Endothelial cell of umbilical vein (primary cell): ENCODE results near the gene PI3. TPM values are rescaled to one million over a fixed set of nuclear protein-coding genes. Genes with fewer than 3 reads are reported as not detected.

ENCODE experiments used
- BruUV-seq: library from RNA; stranded (reverse); fragments of 400-500 nt; replicated peaks from 2 replicates; lab custom pipeline; 2021; lab: Mats Ljungman, UMichigan
- CTCF ChIA-PET: fragments of 300-600, 350-600 bp; sonication (Branson Sonifier 250); formaldehyde crosslinking; loops from one replicate; lab custom pipeline; 2021; ENCODE audit warnings: antibody characterized with exemption, inconsistent platforms; lab: Charles Lee
- POLR2A ChIA-PET: fragments of 300-600, 350-600 bp; sonication (Branson Sonifier 250); formaldehyde crosslinking; loops from one replicate; lab custom pipeline; 2021; ENCODE audit warnings: antibody characterized with exemption, inconsistent platforms; lab: Charles Lee
- DNase-seq: peaks from one replicate; pipeline ENCODE4 v3.0.0-alpha.2; 2011; ENCODE audit warnings: low read depth, low spot score
- FAIRE-seq: peaks from 2 replicates; lab custom pipeline; 2011; peaks lifted over from hg19 to GRCh38; lab: Jason Lieb, UNC
- H2AFZ ChIP-seq: 2 replicates; pipeline ENCODE4 v1.6.0; 2012; ENCODE audit warnings: low read depth, low read length, control low read depth, inconsistent platforms
- H3K27ac ChIP-seq: 2 replicates; pipeline ENCODE4 v1.5.1; 2011; ENCODE audit warnings: low read depth, mild to moderate bottlenecking, control low read depth, low read length, moderate library complexity; ENCODE audit not compliant: insufficient read depth
- H3K27me3 ChIP-seq, 2 experiments: 2 replicates each; pipeline versions ENCODE4 v1.6.0 to v1.6.1; 2011; ENCODE audit warnings: low read length in 2 of 2, mixed read lengths in 1 of 2; ENCODE audit not compliant: control insufficient read depth in 2 of 2, insufficient read depth in 2 of 2
- H3K36me3 ChIP-seq, 2 experiments: 2 replicates in 1 of 2; 3 replicates in 1 of 2; pipeline ENCODE4 v1.5.1; 2011; ENCODE audit warnings: low read length in 2 of 2, mild to moderate bottlenecking in 1 of 2, moderate library complexity in 1 of 2; ENCODE audit not compliant: control insufficient read depth in 2 of 2, insufficient read depth in 2 of 2; ENCODE audit errors: extremely low read depth in 1 of 2
- H3K4me1 ChIP-seq: 3 replicates; pipeline ENCODE4 v1.5.1; 2011; ENCODE audit warnings: mild to moderate bottlenecking, low read length; ENCODE audit not compliant: control insufficient read depth, insufficient read depth; ENCODE audit errors: extremely low read depth
- H3K4me2 ChIP-seq: 2 replicates; pipeline ENCODE4 v1.6.1; 2011; ENCODE audit warnings: low read length, control low read depth, mixed read lengths; ENCODE audit not compliant: insufficient read depth
- H3K4me3 ChIP-seq, 3 experiments: fragments of 200-600 bp in 1 of 3; sonication (generic), shearing (Covaris generic) in 1 of 3; replicated peaks in 1 of 3; 2 replicates each; pipeline ENCODE4 v1.5.1; 2011 to 2016; ENCODE audit warnings: control low read depth in 3 of 3, low read length in 3 of 3, mild to moderate bottlenecking in 2 of 3, inconsistent platforms in 1 of 3, low read depth in 1 of 3, moderate library complexity in 1 of 3; ENCODE audit not compliant: insufficient read depth in 1 of 3
- H3K79me2 ChIP-seq: 2 replicates; pipeline ENCODE4 v1.6.0; 2012; ENCODE audit warnings: low read length, inconsistent platforms; ENCODE audit not compliant: control insufficient read depth, insufficient read depth
- H3K9ac ChIP-seq: replicated peaks from 2 replicates; pipeline ENCODE3; 2011; ENCODE audit warnings: low read length, control low read depth; ENCODE audit not compliant: insufficient read depth; ENCODE audit errors: extremely low read depth
- H3K9me1 ChIP-seq: replicated peaks from 3 replicates; pipeline ENCODE4 v1.6.0; 2011; ENCODE audit warnings: mild to moderate bottlenecking, low read length; ENCODE audit not compliant: control insufficient read depth, insufficient read depth; ENCODE audit errors: extremely low read depth
- H3K9me3 ChIP-seq: replicated peaks from 2 replicates; pipeline ENCODE4 v1.5.1; 2012; ENCODE audit warnings: low read length, inconsistent platforms; ENCODE audit not compliant: control insufficient read depth, insufficient read depth
- H4K20me1 ChIP-seq: replicated peaks from 2 replicates; pipeline ENCODE3; 2011; ENCODE audit warnings: mild to moderate bottlenecking, low read length; ENCODE audit not compliant: control insufficient read depth, insufficient read depth; ENCODE audit errors: extremely low read depth
- CTCF ChIP-seq, 2 donors: IDR thresholded peaks; 1 replicate in 1 of 2; 2 replicates in 1 of 2; pipeline ENCODE4 v1.5.1; 2011; ENCODE audit warnings: low read length in 2 of 2, mild to moderate bottlenecking in 2 of 2, moderate library complexity in 2 of 2, control low read depth in 1 of 2, inconsistent platforms in 1 of 2, low read depth in 1 of 2; ENCODE audit not compliant: insufficient read depth in 1 of 2; ENCODE audit errors: extremely low read depth in 1 of 2
- EZH2 ChIP-seq: IDR thresholded peaks from 2 replicates; pipeline ENCODE4 v1.6.1; 2012; ENCODE audit warnings: borderline replicate concordance, low read depth, mild to moderate bottlenecking, moderate library complexity, low read length, inconsistent platforms; ENCODE audit not compliant: severe bottlenecking
- FOS ChIP-seq: IDR thresholded peaks from 2 replicates; pipeline ENCODE4 v1.6.1; 2011; ENCODE audit warnings: mild to moderate bottlenecking, low read length, moderate library complexity, borderline replicate concordance; ENCODE audit not compliant: insufficient read depth
- GATA2 ChIP-seq: IDR thresholded peaks from 2 replicates; pipeline ENCODE4 v1.7.0; 2011; ENCODE audit warnings: low read depth, mild to moderate bottlenecking, moderate library complexity, mixed read lengths, low read length; ENCODE audit not compliant: insufficient read length, insufficient read depth
- JUN ChIP-seq: IDR thresholded peaks from 2 replicates; pipeline ENCODE4 v1.6.1; 2011; ENCODE audit warnings: borderline replicate concordance, low read depth; ENCODE audit not compliant: insufficient read length, insufficient read depth
- MAX ChIP-seq: IDR thresholded peaks from 2 replicates; pipeline ENCODE4 v1.6.1; 2011; ENCODE audit not compliant: insufficient read depth, insufficient read length
- MYC ChIP-seq: IDR thresholded peaks from one replicate; pipeline ENCODE4 v1.6.1; 2011; ENCODE audit warnings: mild to moderate bottlenecking, low read depth, low read length
- POLR2A ChIP-seq: IDR thresholded peaks from 2 replicates; pipeline ENCODE4 v1.6.1; 2012; ENCODE audit warnings: low read depth, mild to moderate bottlenecking, control low read depth, low read length
- POLR2AphosphoS5 ChIP-seq: IDR thresholded peaks from 2 replicates; pipeline ENCODE4 v1.6.1; 2012; ENCODE audit warnings: low read depth, mild to moderate bottlenecking, control low read depth, low read length, moderate library complexity; ENCODE audit not compliant: insufficient read depth
- dilution Hi-C: fragments of 300-500 bp; cut with MboI; formaldehyde crosslinking; loops from one replicate; pipeline ENCODE4 v1.15.0; 2019; ENCODE audit warnings: low sequenced_read_pairs; ENCODE audit not compliant: extremely low pct_ligation_motif_present
- intact Hi-C: fragments of 100-400 bp; cut with micrococcal nuclease; formaldehyde crosslinking; loops from one replicate; pipeline ENCODE4 v1.10.0; 2022
- polyA plus RNA-seq, 4 experiments: library from polyadenylated mRNA; depleted of rRNA in 3 of 4; stranded (reverse) in 3 of 4; unstranded in 1 of 4; fragments of >200 nt; gene quantifications; 2 replicates each; pipeline versions ENCODE4 v1.2.1 to v1.2.3, GENCODE V29; 2011 to 2012; ENCODE audit warnings: missing spikeins in 1 of 4
- total RNA-seq: library from RNA; stranded (reverse); gene quantifications from 2 replicates; pipeline ENCODE4 v1.2.3, GENCODE V29; 2021

The PI3 gene
- total and polyA plus RNA-seq, 2 donors (not counting 3 experiments of a cell fraction or from before 2014, with no cell fraction given) = not detected

- H3K79me2 ChIP-seq = no peaks in the 10 kb centered on the region
- H3K27ac ChIP-seq = no peak overlapping the region
- H3K27me3 ChIP-seq = peaks cover 0 to 2% of the 10 kb centered on the region in 2 experiments
- no peak overlapping the region for H3K4me2 ChIP-seq
- FAIRE-seq = no peak
- BruUV-seq = no TSS peak
- no peak overlapping the region for H3K4me3 ChIP-seq
- TF ChIP-seq CTCF (IDR thresholded peaks at IDR 0.05; ENCODE audit: extremely low read depth in 1 of 2, insufficient read depth in 1 of 2, low read depth in 1 of 2, low read length in 2 of 2) = no peak
- TF ChIP-seq EZH2 = no peak
- TF ChIP-seq FOS = no peak
- TF ChIP-seq GATA2 = no peak
- no peak for TF ChIP-seq MAX
- TF ChIP-seq POLR2AphosphoS5 = no peak
- TF ChIP-seq POLR2A = no peak
- no peak for TF ChIP-seq JUN
- TF ChIP-seq MYC = no peak
- no peaks in the 10 kb centered on the region for H4K20me1 ChIP-seq
- no peaks in the 10 kb centered on the region for H3K9me3 ChIP-seq
- dilution Hi-C loops = no loop called here
- H3K36me3 ChIP-seq = no peaks in the 10 kb centered on the region
- H3K9me1 ChIP-seq = no peaks in the 10 kb centered on the region
- no peak for DNase-seq
- CTCF ChIA-PET = no interaction called here
- POLR2A ChIA-PET = no interaction called here
- H3K4me1 ChIP-seq = no peaks in the 10 kb centered on the region
- H2AFZ ChIP-seq = no peak overlapping the region
- H3K9ac ChIP-seq = no peak overlapping the region
- intact Hi-C loops = no loop called here
These were observed 8.4 kb downstream of the PI3 start for GRCh38 chr20:45183084-45183483.
